HG02623 (cell line): Measurements from ENCODE around the gene C7orf57.
"Not testable (repeated sequence)": the region's sequence is repeated elsewhere in the genome, so short reads cannot be mapped to it uniquely, and the experiment has no call there.

ENCODE experiments used
- ATAC-seq: cut with Tn5 transposase; IDR thresholded peaks from one replicate; pipeline ENCODE4 v1.9.1; 2021; ENCODE audit warnings: moderate library complexity; ENCODE audit not compliant: unreplicated experiment

The C7orf57 gene

GRCh38 chr7:48033922-48034321, 1.4 kb upstream of the C7orf57 start:
- ATAC-seq, result no peak

- no peak for ATAC-seq
Measured at GRCh38 chr7:48035967-48036478, 680 bp downstream of the C7orf57 start.

- no peak for ATAC-seq
Measured at GRCh38 chr7:48038815-48039506, 3.6 kb downstream of the C7orf57 start.

GRCh38 chr7:48040944-48041652, 5.8 kb downstream of the C7orf57 start:
- no peak for ATAC-seq

GRCh38 chr7:48041653-48041970, 6.3 kb downstream of the C7orf57 start:
- ATAC-seq, result no peak

GRCh38 chr7:48042216-48042615, 6.9 kb downstream of the C7orf57 start:
- ATAC-seq, result no peak

GRCh38 chr7:48042636-48043035, 7.3 kb downstream of the C7orf57 start:
- no peak for ATAC-seq

- no peak for ATAC-seq
Measured at GRCh38 chr7:48045195-48045765, 9.9 kb downstream of the C7orf57 start.

GRCh38 chr7:48046458-48046857, 11.1 kb downstream of the C7orf57 start:
- ATAC-seq, result no peak

GRCh38 chr7:48048113-48048512, 12.8 kb downstream of the C7orf57 start:
- ATAC-seq, result no peak

- ATAC-seq, result no peak
Measured at GRCh38 chr7:48049850-48050249, 14.5 kb downstream of the C7orf57 start.

- ATAC-seq, result no peak
Measured at GRCh38 chr7:48052748-48053147, 17.4 kb downstream of the C7orf57 start.

- no peak for ATAC-seq
Measured at GRCh38 chr7:48053736-48054135, 18.4 kb downstream of the C7orf57 start.

- no peak for ATAC-seq
Measured at GRCh38 chr7:48058990-48059389, 23.6 kb downstream of the C7orf57 start.

GRCh38 chr7:48059706-48060105, 24.4 kb downstream of the C7orf57 start:
- no peak for ATAC-seq

GRCh38 chr7:48063985-48064384, 28.6 kb downstream of the C7orf57 start:
- ATAC-seq, result no peak

- no peak for ATAC-seq
Measured at GRCh38 chr7:48067475-48067874, 32.1 kb downstream of the C7orf57 start.

GRCh38 chr7:48074204-48074654, 38.9 kb downstream of the C7orf57 start:
- no peak for ATAC-seq

- ATAC-seq, result no peak
Measured at GRCh38 chr7:48077423-48077822, 42.1 kb downstream of the C7orf57 start.

- no peak for ATAC-seq
Measured at GRCh38 chr7:48078470-48078869, 43.1 kb downstream of the C7orf57 start.

GRCh38 chr7:48082378-48082777, 47.0 kb downstream of the C7orf57 start:
- not testable (repeated sequence) for ATAC-seq
